Measurements from ENCODE around the gene AGO4.

DNA sequence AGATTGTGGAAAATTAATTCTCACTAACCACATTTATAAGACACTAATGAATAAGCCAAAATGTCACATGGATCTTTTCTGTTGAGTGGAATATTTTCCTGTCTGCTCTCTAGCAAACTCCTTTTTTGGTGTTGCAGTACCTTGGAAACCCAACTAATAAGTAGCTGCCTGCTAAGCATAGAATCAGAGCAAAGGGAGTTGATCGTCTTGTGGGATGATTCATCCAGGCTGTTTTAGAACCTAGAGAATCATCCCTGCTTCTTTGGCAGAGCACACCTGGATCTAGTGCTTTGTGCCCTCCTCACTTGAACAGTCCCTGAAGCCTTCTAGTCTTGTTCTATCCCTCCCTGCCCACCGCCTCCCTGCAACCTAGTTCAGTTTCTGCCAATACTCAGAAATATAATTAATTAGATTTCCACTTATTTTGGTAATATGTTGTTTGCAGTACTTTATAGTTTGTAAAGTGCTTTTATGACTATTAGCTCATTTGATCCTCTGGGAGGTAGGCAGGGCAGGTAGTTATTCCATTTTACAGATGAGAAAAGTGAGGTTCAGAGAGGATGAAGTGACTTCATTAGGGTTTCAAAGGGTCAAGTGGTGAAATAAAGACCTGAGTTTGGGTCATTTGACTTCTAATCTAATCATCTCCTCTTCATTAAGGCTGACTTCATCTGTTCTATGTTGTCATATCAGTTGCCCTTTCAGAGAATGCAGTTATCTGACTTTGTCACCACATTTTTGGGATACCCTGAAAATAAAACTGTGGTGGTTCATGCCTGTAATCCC lies 2.5 kb downstream of the AGO4 start:
- TF ChIP-seq, protein P1, sequence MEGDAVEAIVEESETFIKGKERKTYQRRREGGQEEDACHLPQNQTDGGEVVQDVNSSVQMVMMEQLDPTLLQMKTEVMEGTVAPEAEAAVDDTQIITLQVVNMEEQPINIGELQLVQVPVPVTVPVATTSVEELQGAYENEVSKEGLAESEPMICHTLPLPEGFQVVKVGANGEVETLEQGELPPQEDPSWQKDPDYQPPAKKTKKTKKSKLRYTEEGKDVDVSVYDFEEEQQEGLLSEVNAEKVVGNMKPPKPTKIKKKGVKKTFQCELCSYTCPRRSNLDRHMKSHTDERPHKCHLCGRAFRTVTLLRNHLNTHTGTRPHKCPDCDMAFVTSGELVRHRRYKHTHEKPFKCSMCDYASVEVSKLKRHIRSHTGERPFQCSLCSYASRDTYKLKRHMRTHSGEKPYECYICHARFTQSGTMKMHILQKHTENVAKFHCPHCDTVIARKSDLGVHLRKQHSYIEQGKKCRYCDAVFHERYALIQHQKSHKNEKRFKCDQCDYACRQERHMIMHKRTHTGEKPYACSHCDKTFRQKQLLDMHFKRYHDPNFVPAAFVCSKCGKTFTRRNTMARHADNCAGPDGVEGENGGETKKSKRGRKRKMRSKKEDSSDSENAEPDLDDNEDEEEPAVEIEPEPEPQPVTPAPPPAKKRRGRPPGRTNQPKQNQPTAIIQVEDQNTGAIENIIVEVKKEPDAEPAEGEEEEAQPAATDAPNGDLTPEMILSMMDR (conservative IDR thresholded peaks at IDR 0.05 in 1 of 2, IDR thresholded peaks at IDR 0.05 in 1 of 2; ENCODE audit: low read depth in 1 of 2, low read length in 2 of 2) = no peak
- no peak for TF ChIP-seq EZH2 (IDR thresholded peaks at IDR 0.05; ENCODE audit: low read length, missing control alignments)

Data from fibroblast of lung (primary cell).